GM21360 (cell line): Measurements from ENCODE around the gene TNRC6C.
"Not testable (repeated sequence)": the region's sequence is repeated elsewhere in the genome, so short reads cannot be mapped to it uniquely, and the experiment has no call there.

Source experiments
- ATAC-seq: cut with Tn5 transposase; IDR thresholded peaks from one replicate; pipeline ENCODE4 v1.9.1; 2021; ENCODE audit warnings: mild to moderate bottlenecking, moderate library complexity; ENCODE audit not compliant: unreplicated experiment

Gene TNRC6C

GRCh38 chr17:77930780-77931768, 27.4 kb upstream of the TNRC6C start:
- ATAC-seq: no peak

GRCh38 chr17:77933777-77934398, 24.6 kb upstream of the TNRC6C start:
- no peak for ATAC-seq

- no peak for ATAC-seq
Measured at GRCh38 chr17:77935121-77935571, 23.4 kb upstream of the TNRC6C start.

- not testable (repeated sequence) for ATAC-seq
Measured at GRCh38 chr17:77935744-77936143, 22.8 kb upstream of the TNRC6C start.

- ATAC-seq: no peak
Measured at GRCh38 chr17:77936881-77937280, 21.6 kb upstream of the TNRC6C start.

- ATAC-seq: no peak
Measured at GRCh38 chr17:77941004-77941403, 17.5 kb upstream of the TNRC6C start.

GRCh38 chr17:77942112-77942988, 16.2 kb upstream of the TNRC6C start:
- ATAC-seq: no peak

GRCh38 chr17:77943971-77944370, 14.5 kb upstream of the TNRC6C start:
- ATAC-seq: no peak

- ATAC-seq: no peak
Measured at GRCh38 chr17:77944390-77945222, 13.9 kb upstream of the TNRC6C start.

GRCh38 chr17:77946900-77947645, 11.4 kb upstream of the TNRC6C start:
- ATAC-seq: no peak

GRCh38 chr17:77948690-77949114, 9.8 kb upstream of the TNRC6C start:
- no peak for ATAC-seq

GRCh38 chr17:77951123-77951522, 7.4 kb upstream of the TNRC6C start:
- no peak for ATAC-seq

GRCh38 chr17:77952368-77952767, 6.1 kb upstream of the TNRC6C start:
- no peak for ATAC-seq

- ATAC-seq: no peak
Measured at GRCh38 chr17:77957235-77957856, 1.2 kb upstream of the TNRC6C start.

- ATAC-seq: peak; percentile 25
Measured at GRCh38 chr17:77958716-77959125, 218 bp downstream of the TNRC6C start.

- ATAC-seq: peak; percentile 2
Measured at GRCh38 chr17:77959126-77959925, 823 bp downstream of the TNRC6C start.

- ATAC-seq: no peak
Measured at GRCh38 chr17:77959926-77960521, 1.5 kb downstream of the TNRC6C start.

- no peak for ATAC-seq
Measured at GRCh38 chr17:77961741-77962140, 3.2 kb downstream of the TNRC6C start.
